Right lobe of liver (tissue), 4 donors: ENCODE results near the gene ACTN2.

ENCODE experiments used
- CTCF ChIP-seq, 4 donors: fragments of 200-600 bp in 3 of 4; fragments of 450-650 bp in 1 of 4; IDR thresholded peaks; one replicate each; pipeline versions ENCODE4 v1.5.1 to v1.8.0; 2016 to 2022; ENCODE audit warnings: antibody characterized with exemption in 4 of 4, mild to moderate bottlenecking in 2 of 4
- POLR2A ChIP-seq: fragments of 450-650 bp; IDR thresholded peaks from one replicate; pipeline ENCODE4 v1.6.1; 2017; ENCODE audit warnings: antibody characterized with exemption, mild to moderate bottlenecking
- donor health status: DM: no; HTN: no; CAD: no.
- donor health status: DM: no; HTN: no; CAD: no.
- donor health status: DM: no; HTN: yes; CAD: no.

GRCh38 chr1:236786453-236786852 lies 100.2 kb downstream of the ACTN2 start:
- TF ChIP-seq POLR2A (no peak), CTCF (IDR thresholded peaks at IDR 0.05) (no peak)
